Neutrophil (primary cell): ENCODE results near the gene BSND.

Source experiments
- H3K27ac ChIP-seq: fragments of 200-600 bp; sonication (generic); 2 replicates; pipeline ENCODE4 v1.5.1; 2016; ENCODE audit warnings: mild to moderate bottlenecking, moderate library complexity
- H3K27me3 ChIP-seq: fragments of 200-600 bp; sonication (generic); 2 replicates; pipeline ENCODE4 v1.6.0; 2016; ENCODE audit warnings: mild to moderate bottlenecking
- H3K36me3 ChIP-seq: fragments of 200-600 bp; sonication (generic); 2 replicates; pipeline ENCODE4 v1.5.1; 2017
- H3K4me1 ChIP-seq, 2 experiments: fragments of 200-600 bp in 1 of 2; sonication (generic) in 1 of 2; 1 replicate in 1 of 2; 2 replicates in 1 of 2; pipeline versions ENCODE4 v1.5.1 to v1.6.1; 2013 to 2016; ENCODE audit warnings: low read depth in 1 of 2, low read length in 1 of 2, mild to moderate bottlenecking in 1 of 2, moderate library complexity in 1 of 2; ENCODE audit not compliant: control insufficient read depth in 1 of 2, insufficient read depth in 1 of 2
- H3K4me3 ChIP-seq, 2 experiments: fragments of 200-600 bp in 1 of 2; sonication (generic) in 1 of 2; 1 replicate in 1 of 2; 2 replicates in 1 of 2; pipeline ENCODE4 v1.5.1; 2013 to 2016; ENCODE audit warnings: low read depth in 1 of 2, low read length in 1 of 2, mild to moderate bottlenecking in 1 of 2, moderate library complexity in 1 of 2
- H3K9me3 ChIP-seq: fragments of 200-600 bp; sonication (generic); 2 replicates; pipeline ENCODE4 v1.5.1; 2016
- TF ChIP-seq, protein P1 (sequence below): fragments of 200-600 bp; sonication (generic); IDR thresholded peaks from 2 replicates; pipeline ENCODE4 v1.5.1; 2016; ENCODE audit warnings: antibody characterized with exemption

Gene BSND

DNA sequence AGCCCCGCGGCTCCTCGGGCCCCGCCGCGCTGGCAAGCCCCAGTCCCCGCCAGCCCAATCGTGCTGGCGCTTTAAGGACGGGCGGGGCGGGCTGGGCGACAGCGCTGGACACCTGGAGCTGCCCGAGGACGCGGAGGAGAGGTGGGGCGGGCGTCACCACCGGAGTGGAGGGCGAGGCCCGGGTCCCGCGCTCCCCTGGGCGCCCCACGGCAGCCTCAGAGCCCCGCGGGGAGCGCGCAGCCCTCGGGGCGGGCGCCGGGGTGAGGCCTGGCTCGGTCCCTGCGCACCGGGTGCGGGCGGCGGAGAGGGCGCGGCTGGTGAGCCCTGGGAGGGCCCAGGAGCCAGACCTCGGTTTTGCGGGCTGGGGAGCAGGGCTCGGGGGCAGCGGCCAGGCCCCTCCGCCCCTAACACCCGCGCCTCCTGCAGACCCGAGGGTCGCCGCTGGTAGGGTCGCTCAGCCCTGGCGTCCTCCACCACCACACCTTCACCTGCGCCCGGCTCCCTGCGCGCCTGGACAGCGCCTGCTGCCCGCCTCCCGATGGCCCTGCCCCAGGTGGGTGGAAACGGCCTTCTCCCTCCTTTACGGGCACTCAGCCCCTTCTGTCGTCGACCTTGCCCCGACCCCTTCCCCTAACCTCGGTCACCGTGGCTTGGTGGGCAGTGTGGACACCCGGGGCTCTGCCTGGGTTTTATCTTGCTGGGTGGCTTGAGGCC, 18.0 kb upstream of the BSND start, which contains the start of gene TMEM61:
Gene TMEM61 (plus strand): TSS at position 101 of the 714 bp plus-strand sequence. CDS start 438 bp downstream, at position 539.
- H3K27me3 ChIP-seq, result peaks cover 90% of the 10 kb centered on the region

DNA sequence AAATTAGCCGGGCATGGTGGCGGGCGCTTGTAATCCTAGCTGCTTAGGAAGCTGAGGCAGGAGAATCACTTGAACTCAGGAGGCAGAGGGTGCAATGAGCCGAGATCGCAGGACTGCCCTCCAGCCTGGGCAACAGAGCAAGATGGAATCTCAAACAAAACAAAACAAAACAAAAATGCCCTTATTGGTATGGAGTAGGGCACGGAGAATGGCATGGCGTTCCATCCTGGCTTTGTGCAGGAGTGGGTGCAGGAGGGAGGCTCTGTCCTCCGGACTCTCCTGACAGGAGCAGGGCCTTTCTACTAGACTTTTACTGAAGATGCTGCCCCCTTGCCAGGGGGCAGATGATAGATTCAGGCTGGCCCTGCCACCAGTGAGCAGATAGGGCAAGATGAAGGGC, 17.3 kb upstream of the BSND start:
- no peaks in the 10 kb centered on the region for H3K9me3 ChIP-seq
- H3K27me3 ChIP-seq, result peaks cover 82% of the 10 kb centered on the region

More for the DNA sequence above, 18.0 kb upstream of the BSND start, which contains the start of gene TMEM61:
- no peaks in the 10 kb centered on the region for H3K4me1 ChIP-seq
- H3K27ac ChIP-seq, result no peak within 1 kb of the TSS
- H3K9me3 ChIP-seq, result no peaks in the 10 kb centered on the region
- no peak within 1 kb of the TSS for H3K4me3 ChIP-seq
- TF ChIP-seq, protein P1, sequence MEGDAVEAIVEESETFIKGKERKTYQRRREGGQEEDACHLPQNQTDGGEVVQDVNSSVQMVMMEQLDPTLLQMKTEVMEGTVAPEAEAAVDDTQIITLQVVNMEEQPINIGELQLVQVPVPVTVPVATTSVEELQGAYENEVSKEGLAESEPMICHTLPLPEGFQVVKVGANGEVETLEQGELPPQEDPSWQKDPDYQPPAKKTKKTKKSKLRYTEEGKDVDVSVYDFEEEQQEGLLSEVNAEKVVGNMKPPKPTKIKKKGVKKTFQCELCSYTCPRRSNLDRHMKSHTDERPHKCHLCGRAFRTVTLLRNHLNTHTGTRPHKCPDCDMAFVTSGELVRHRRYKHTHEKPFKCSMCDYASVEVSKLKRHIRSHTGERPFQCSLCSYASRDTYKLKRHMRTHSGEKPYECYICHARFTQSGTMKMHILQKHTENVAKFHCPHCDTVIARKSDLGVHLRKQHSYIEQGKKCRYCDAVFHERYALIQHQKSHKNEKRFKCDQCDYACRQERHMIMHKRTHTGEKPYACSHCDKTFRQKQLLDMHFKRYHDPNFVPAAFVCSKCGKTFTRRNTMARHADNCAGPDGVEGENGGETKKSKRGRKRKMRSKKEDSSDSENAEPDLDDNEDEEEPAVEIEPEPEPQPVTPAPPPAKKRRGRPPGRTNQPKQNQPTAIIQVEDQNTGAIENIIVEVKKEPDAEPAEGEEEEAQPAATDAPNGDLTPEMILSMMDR, result no peak
- H3K36me3 ChIP-seq, result no peaks in the 10 kb centered on the region

DNA sequence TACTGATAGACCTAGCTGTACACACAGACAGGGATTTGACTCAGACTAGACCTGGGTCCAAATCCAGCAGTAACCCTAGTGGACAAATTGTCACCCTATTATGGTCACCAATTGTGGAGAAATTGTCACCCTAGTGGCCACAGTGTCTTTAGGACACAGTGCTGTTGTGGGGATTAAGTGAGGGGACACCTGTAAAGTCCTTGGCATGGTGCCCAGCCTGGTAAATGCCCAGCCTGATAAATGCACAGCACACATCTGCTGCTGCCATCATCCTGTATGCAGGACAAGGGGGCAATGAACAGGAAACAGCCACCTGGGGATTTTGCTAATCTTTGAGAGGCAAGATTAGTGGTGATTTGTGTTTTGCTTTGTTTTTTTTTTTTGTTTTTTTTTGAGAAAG, 16.0 kb upstream of the BSND start:
- Histone ChIP-seq H3K9me3 (no peaks in the 10 kb centered on the region), H3K27ac (no peak overlapping the region), H3K4me1 (no peaks in the 10 kb centered on the region), H3K4me3 (no peak overlapping the region), H3K27me3 (peaks cover 72% of the 10 kb centered on the region), H3K36me3 (no peaks in the 10 kb centered on the region)
- TF ChIP-seq, protein P1, result no peak

More for the DNA sequence above, 17.3 kb upstream of the BSND start:
- Histone ChIP-seq H3K27ac (no peak overlapping the region), H3K4me3 (no peak overlapping the region), H3K36me3 (no peaks in the 10 kb centered on the region), H3K4me1 (no peaks in the 10 kb centered on the region)
- TF ChIP-seq, protein P1, result no peak

DNA sequence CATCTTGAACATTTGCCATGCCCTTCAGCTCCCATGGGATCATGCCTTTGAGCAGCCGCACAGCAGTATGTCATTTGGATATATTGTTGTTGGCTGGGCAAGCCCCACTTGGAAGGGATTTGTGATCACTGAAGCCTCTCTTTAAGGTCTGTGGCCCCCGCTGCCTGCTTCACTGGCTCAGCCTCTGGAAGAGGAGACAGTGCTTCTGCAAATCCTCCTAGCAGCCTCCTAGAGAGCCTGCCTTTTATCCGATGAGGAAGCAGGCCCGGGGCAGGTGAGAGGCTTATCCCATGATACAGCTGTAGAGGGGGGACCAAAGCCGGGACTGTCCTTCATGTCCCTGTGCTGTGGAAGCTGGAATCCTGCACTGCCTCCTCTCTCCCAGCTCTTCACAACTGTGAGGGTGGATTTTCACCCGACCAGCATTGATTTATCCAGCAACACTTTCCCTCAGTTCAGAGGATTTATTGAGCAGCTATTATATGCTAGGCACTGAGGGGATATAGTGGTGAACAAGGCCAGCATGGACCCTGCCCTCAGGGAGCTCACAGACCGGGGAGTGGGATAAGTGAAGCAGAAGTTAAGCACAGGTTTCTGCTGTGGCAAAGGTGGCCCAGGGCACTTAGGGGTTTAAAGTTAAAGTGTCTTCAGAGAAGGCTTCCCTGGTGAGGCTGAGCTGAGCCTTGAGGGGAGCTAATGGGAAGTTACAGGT, 14.4 kb upstream of the BSND start:
- Histone ChIP-seq H3K4me3 (no peak overlapping the region), H3K27ac (no peak overlapping the region), H3K9me3 (no peaks in the 10 kb centered on the region), H3K27me3 (peaks cover 57% of the 10 kb centered on the region), H3K36me3 (no peaks in the 10 kb centered on the region), H3K4me1 (no peaks in the 10 kb centered on the region)
- TF ChIP-seq, protein P1, result no peak

DNA sequence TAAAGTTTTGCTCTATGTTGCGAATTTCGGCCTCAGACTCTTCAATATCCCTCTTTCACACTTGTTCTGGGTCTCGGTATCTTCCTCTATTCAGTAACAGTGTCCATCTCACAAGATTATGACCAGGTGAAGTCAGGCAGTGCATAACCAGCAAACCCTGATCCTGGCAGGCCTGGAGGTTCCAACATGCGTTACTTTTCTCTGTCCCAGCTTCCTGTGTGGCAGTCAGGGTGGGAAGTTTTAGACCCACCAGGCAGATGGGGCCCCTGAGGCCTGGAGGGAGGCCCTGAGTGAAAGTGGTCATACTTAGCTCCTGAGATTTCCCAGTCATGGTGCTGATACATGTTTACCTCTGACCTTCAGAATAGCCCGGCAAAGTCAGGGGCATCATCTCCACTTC, 13.2 kb upstream of the BSND start:
- H3K9me3 ChIP-seq, result no peaks in the 10 kb centered on the region
- TF ChIP-seq, protein P1, result no peak

More for the DNA sequence above, 13.2 kb upstream of the BSND start:
- no peak overlapping the region for H3K4me3 ChIP-seq
- peaks cover 44% of the 10 kb centered on the region for H3K27me3 ChIP-seq
- H3K4me1 ChIP-seq, result no peaks in the 10 kb centered on the region
- no peaks in the 10 kb centered on the region for H3K36me3 ChIP-seq
- H3K27ac ChIP-seq, result no peak overlapping the region
